Bone marrow (tissue), 2 donors: ENCODE results near the gene PMEPA1.

Experiments
- DNase-seq, 2 donors: peaks; one replicate each; lab custom pipeline; 2025; lab: John Stamatoyannopoulos, UW

Gene PMEPA1

GRCh38 chr20:57736738-57737347, 27.0 kb upstream of the PMEPA1 start:
- no peak for DNase-seq

- no peak for DNase-seq
Observed at GRCh38 chr20:57735831-57736737, 26.3 kb upstream of the PMEPA1 start.

- DNase-seq = no peak
Observed at GRCh38 chr20:57734754-57735153, 24.9 kb upstream of the PMEPA1 start.

- no peak for DNase-seq
Observed at GRCh38 chr20:57732226-57732625, 22.4 kb upstream of the PMEPA1 start.

GRCh38 chr20:57728762-57729161, 18.9 kb upstream of the PMEPA1 start:
- DNase-seq = no peak

GRCh38 chr20:57727863-57728262, 18.0 kb upstream of the PMEPA1 start:
- DNase-seq = no peak

GRCh38 chr20:57725636-57726035, 15.8 kb upstream of the PMEPA1 start:
- DNase-seq = no peak

- DNase-seq = no peak
Observed at GRCh38 chr20:57724610-57725405, 15.0 kb upstream of the PMEPA1 start.

- DNase-seq = no peak
Observed at GRCh38 chr20:57723816-57724215, 14.0 kb upstream of the PMEPA1 start.

- no peak for DNase-seq
Observed at GRCh38 chr20:57719951-57720350, 10.1 kb upstream of the PMEPA1 start.

GRCh38 chr20:57718490-57719009, 8.7 kb upstream of the PMEPA1 start:
- peak; percentile 45 to 93 for DNase-seq

- no peak for DNase-seq
Observed at GRCh38 chr20:57717797-57718196, 8.0 kb upstream of the PMEPA1 start.

- DNase-seq = no peak
Observed at GRCh38 chr20:57716901-57717300, 7.1 kb upstream of the PMEPA1 start.

- DNase-seq = no peak
Observed at GRCh38 chr20:57716202-57716601, 6.4 kb upstream of the PMEPA1 start.

GRCh38 chr20:57715268-57715904, 5.6 kb upstream of the PMEPA1 start:
- DNase-seq = no peak

- no peak for DNase-seq
Observed at GRCh38 chr20:57714409-57715267, 4.8 kb upstream of the PMEPA1 start.

- no peak for DNase-seq
Observed at GRCh38 chr20:57713951-57714350, 4.1 kb upstream of the PMEPA1 start.

GRCh38 chr20:57713505-57713903, 3.7 kb upstream of the PMEPA1 start:
- DNase-seq = no peak

GRCh38 chr20:57712851-57713504, 3.2 kb upstream of the PMEPA1 start:
- DNase-seq = no peak

GRCh38 chr20:57712341-57712740, 2.5 kb upstream of the PMEPA1 start:
- DNase-seq = no peak
